ENCODE measurements around the gene TRPT1. TPM values are rescaled to one million over a fixed set of nuclear protein-coding genes. Genes with fewer than 3 reads are reported as not detected.
A peak's percentile ranks its signal among the peaks of the same experiment; 100 is the strongest.

The TRPT1 gene
- total and polyA plus RNA-seq, 9 of the 15 experiments (the other 6 are each of a cell fraction or from before 2014, with no cell fraction given): 4.6 to 41.7 (median 23.1) TPM

DNA sequence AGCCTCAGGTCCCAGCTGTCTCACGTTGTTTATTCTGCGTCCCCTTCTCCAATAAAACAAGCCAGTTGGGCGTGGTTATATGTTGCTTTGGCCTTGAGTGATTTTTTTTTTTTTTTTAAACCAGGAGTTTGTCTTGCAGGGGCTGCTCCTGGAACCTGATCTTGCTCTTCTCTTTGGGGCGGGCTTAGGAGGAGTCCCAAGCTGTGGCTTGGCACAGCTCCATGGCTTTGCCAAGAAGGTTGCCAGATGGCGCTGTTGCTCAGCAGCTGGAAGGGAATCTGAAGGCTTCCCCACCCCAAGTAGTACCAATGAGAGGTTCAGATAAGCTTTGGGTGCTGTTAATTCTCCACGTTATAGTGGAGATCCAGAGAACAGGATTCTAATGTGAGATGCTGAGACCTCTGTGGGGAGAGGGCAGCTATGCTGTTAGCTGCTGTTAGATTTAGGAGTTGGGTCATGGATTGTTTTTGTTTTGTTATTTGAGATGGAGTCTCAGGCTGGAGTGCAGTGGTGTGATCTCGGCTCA, 21.5 kb downstream of the TRPT1 start (continued):
- TF ChIP-seq NONO (IDR thresholded peaks at IDR 0.05; ENCODE audit: low read depth in 2 of 2, low read length in 1 of 2): no peak
- TF ChIP-seq, protein P1, sequence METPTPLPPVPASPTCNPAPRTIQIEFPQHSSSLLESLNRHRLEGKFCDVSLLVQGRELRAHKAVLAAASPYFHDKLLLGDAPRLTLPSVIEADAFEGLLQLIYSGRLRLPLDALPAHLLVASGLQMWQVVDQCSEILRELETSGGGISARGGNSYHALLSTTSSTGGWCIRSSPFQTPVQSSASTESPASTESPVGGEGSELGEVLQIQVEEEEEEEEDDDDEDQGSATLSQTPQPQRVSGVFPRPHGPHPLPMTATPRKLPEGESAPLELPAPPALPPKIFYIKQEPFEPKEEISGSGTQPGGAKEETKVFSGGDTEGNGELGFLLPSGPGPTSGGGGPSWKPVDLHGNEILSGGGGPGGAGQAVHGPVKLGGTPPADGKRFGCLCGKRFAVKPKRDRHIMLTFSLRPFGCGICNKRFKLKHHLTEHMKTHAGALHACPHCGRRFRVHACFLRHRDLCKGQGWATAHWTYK (CRISPR knock-in tag; IDR thresholded peaks at IDR 0.05): no peak
- TF ChIP-seq ZNF79 (CRISPR knock-in tag; IDR thresholded peaks at IDR 0.05; ENCODE audit: low read depth): no peak
- TF ChIP-seq RBM34 (IDR thresholded peaks at IDR 0.05; ENCODE audit: borderline replicate concordance, insufficient read depth, low read length): no peak
- 0 out of 2 replicates have a peak, but pooled peaks have one; percentile 10 for TF ChIP-seq SOX6 (IDR thresholded peaks at IDR 0.05)
- no peak for TF ChIP-seq FOS (IDR thresholded peaks at IDR 0.05; ENCODE audit: extremely low read depth, insufficient read length)
- TF ChIP-seq NUFIP1 (IDR thresholded peaks at IDR 0.05; ENCODE audit: partially characterized antibody): no peak
- TF ChIP-seq, protein P2, sequence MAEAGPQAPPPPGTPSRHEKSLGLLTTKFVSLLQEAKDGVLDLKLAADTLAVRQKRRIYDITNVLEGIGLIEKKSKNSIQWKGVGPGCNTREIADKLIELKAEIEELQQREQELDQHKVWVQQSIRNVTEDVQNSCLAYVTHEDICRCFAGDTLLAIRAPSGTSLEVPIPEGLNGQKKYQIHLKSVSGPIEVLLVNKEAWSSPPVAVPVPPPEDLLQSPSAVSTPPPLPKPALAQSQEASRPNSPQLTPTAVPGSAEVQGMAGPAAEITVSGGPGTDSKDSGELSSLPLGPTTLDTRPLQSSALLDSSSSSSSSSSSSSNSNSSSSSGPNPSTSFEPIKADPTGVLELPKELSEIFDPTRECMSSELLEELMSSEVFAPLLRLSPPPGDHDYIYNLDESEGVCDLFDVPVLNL (CRISPR knock-in tag; IDR thresholded peaks at IDR 0.05; ENCODE audit: low read depth): no peak
- TF ChIP-seq AFF4 (CRISPR knock-in tag; IDR thresholded peaks at IDR 0.05): no peak
- no peak for TF ChIP-seq CBX2 (IDR thresholded peaks at IDR 0.05; ENCODE audit: insufficient read depth, low read length, poor library complexity, severe bottlenecking)
- TF ChIP-seq SMARCB1 (IDR thresholded peaks at IDR 0.05; ENCODE audit: insufficient read length, low read depth): no peak
- no peak for TF ChIP-seq HDAC8 (tag; IDR thresholded peaks at IDR 0.05)
- 0 out of 4 replicates have a peak, but pooled peaks of 1 of the 2 experiments have one; percentile 3 for TF ChIP-seq TEAD1 (CRISPR knock-in tag; IDR thresholded peaks at IDR 0.05)
- TF ChIP-seq RBFOX2 (IDR thresholded peaks at IDR 0.05; ENCODE audit: low read depth, low read length): no peak; the same call in 1 of the 2 replicates
- TF ChIP-seq, protein P3, sequence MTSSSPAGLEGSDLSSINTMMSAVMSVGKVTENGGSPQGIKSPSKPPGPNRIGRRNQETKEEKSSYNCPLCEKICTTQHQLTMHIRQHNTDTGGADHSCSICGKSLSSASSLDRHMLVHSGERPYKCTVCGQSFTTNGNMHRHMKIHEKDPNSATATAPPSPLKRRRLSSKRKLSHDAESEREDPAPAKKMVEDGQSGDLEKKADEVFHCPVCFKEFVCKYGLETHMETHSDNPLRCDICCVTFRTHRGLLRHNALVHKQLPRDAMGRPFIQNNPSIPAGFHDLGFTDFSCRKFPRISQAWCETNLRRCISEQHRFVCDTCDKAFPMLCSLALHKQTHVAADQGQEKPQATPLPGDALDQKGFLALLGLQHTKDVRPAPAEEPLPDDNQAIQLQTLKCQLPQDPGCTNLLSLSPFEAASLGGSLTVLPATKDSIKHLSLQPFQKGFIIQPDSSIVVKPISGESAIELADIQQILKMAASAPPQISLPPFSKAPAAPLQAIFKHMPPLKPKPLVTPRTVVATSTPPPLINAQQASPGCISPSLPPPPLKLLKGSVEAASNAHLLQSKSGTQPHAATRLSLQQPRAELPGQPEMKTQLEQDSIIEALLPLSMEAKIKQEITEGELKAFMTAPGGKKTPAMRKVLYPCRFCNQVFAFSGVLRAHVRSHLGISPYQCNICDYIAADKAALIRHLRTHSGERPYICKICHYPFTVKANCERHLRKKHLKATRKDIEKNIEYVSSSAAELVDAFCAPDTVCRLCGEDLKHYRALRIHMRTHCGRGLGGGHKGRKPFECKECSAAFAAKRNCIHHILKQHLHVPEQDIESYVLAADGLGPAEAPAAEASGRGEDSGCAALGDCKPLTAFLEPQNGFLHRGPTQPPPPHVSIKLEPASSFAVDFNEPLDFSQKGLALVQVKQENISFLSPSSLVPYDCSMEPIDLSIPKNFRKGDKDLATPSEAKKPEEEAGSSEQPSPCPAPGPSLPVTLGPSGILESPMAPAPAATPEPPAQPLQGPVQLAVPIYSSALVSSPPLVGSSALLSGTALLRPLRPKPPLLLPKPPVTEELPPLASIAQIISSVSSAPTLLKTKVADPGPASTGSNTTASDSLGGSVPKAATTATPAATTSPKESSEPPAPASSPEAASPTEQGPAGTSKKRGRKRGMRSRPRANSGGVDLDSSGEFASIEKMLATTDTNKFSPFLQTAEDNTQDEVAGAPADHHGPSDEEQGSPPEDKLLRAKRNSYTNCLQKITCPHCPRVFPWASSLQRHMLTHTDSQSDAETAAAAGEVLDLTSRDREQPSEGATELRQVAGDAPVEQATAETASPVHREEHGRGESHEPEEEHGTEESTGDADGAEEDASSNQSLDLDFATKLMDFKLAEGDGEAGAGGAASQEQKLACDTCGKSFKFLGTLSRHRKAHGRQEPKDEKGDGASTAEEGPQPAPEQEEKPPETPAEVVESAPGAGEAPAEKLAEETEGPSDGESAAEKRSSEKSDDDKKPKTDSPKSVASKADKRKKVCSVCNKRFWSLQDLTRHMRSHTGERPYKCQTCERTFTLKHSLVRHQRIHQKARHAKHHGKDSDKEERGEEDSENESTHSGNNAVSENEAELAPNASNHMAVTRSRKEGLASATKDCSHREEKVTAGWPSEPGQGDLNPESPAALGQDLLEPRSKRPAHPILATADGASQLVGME (CRISPR knock-in tag; IDR thresholded peaks at IDR 0.05): no peak
- TF ChIP-seq ARNT (IDR thresholded peaks at IDR 0.05): peak in 1 of 2 experiments; percentile 61; a peak in 1 of 4 replicates
